A549 treated with DMSO at 1 μM for 4 hours (cell line): ENCODE results near the gene MID1IP1. TPM values are rescaled to one million over a fixed set of nuclear protein-coding genes. Genes with fewer than 3 reads are reported as not detected.

ENCODE experiments used
- total RNA-seq: library from RNA; stranded (reverse); fragments of 200-300 nt; extraction: Qiagen RNA extraction; gene quantifications from 5 replicates; pipeline ENCODE4 v1.2.3, GENCODE V29; 2022; ENCODE audit warnings: low read depth

MID1IP1 gene
- 31.6 to 35.5 TPM (median 34.6 TPM) in 5 replicates for total RNA-seq

GRCh38 chrX:38800981-38801845, at the start of gene MID1IP1:
TSS of gene MID1IP1 (plus strand) at chrX:38801459. CDS start at chrX:38804947, 3,488 bp downstream.

Other genes with a start within 250 kb of the MID1IP1 start
- gene TSPAN7, start 239.9 kb upstream of the MID1IP1 start, total RNA-seq: 2.9 to 3.6 TPM (median 3.2 TPM) in 5 replicates